Kidney epithelial cell (primary cell): Measurements from ENCODE around the gene CLOCK. TPM values are rescaled to one million over a fixed set of nuclear protein-coding genes. Genes with fewer than 3 reads are reported as not detected.

ENCODE experiments used
- DNase-seq: peaks from one replicate; pipeline ENCODE4 v3.0.0-alpha.2; 2010; ENCODE audit warnings: low read depth
- H3K27me3 ChIP-seq: 2 replicates; pipeline ENCODE4 v1.6.0; 2011; ENCODE audit warnings: low read length; ENCODE audit not compliant: control insufficient read depth, insufficient read depth
- H3K36me3 ChIP-seq: 2 replicates; pipeline ENCODE4 v1.5.1; 2011; ENCODE audit warnings: low read length; ENCODE audit not compliant: control insufficient read depth, insufficient read depth
- H3K4me3 ChIP-seq: 2 replicates; pipeline ENCODE4 v1.5.1; 2011; ENCODE audit warnings: low read depth, mild to moderate bottlenecking, control low read depth, low read length
- total RNA-seq: library from RNA; depleted of rRNA; stranded (reverse); fragments of >200 nt; gene quantifications from 2 replicates; pipeline ENCODE4 v1.2.3, GENCODE V29; 2015
- TF ChIP-seq, protein P1 (sequence below): IDR thresholded peaks from 2 replicates; pipeline ENCODE4 v1.5.1; 2011; ENCODE audit warnings: mild to moderate bottlenecking, moderate library complexity, low read length, control low read depth, inconsistent platforms; ENCODE audit not compliant: insufficient read depth, poor library complexity, severe bottlenecking

CLOCK gene
- total RNA-seq, 1 donor from 2014 or later, result 14.4 TPM

DNA sequence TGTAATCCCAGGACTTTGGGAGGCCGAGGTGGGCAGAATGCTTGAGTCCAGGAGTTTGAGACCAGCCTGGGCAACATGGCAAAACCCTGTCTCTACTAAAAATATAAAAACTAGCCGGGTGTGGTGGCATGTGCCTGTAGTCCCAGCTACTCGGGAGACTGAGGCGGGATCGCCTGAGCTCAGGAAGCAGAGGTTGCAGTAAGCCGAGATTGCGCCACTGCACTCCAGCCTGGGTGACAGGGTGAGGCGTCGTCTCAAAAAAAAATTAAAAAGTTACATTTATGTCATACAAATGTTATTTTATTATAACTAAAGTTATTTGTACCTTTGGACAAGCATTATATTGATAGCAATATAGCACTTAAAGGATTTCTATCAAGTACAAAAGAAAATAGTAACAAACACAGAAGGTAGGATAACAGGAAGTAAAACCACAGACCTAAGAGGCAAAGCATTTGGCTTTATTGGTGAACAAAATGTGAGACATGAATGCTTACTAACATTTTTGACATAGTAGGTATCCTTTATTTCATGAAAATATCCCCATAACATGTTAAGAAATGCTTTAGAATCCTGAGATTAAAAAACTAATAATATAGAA lies 99.5 kb downstream of the CLOCK start:
- Histone ChIP-seq H3K4me3 (no peak overlapping the region), H3K36me3 (no peaks in the 10 kb centered on the region), H3K27me3 (no peaks in the 10 kb centered on the region)
- DNase-seq, result no peak
- TF ChIP-seq, protein P1, sequence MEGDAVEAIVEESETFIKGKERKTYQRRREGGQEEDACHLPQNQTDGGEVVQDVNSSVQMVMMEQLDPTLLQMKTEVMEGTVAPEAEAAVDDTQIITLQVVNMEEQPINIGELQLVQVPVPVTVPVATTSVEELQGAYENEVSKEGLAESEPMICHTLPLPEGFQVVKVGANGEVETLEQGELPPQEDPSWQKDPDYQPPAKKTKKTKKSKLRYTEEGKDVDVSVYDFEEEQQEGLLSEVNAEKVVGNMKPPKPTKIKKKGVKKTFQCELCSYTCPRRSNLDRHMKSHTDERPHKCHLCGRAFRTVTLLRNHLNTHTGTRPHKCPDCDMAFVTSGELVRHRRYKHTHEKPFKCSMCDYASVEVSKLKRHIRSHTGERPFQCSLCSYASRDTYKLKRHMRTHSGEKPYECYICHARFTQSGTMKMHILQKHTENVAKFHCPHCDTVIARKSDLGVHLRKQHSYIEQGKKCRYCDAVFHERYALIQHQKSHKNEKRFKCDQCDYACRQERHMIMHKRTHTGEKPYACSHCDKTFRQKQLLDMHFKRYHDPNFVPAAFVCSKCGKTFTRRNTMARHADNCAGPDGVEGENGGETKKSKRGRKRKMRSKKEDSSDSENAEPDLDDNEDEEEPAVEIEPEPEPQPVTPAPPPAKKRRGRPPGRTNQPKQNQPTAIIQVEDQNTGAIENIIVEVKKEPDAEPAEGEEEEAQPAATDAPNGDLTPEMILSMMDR, result no peak

DNA sequence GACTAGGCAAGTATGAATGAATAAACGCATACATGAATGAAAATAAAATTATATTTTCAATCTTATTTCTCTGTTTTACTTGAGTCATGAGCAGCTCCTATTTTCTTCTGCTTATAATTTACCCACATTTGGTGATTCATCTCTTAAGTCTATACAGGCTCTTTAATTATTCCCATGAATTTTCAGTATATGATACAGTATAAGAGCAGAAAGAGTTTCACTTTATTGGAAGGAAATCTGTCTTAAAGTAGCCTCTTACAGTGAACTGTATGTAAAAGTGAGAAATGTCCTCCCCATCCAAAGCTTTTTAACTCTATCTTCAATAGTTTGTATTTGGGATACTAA lies 100.2 kb downstream of the CLOCK start:
- Histone ChIP-seq H3K27me3 (no peaks in the 10 kb centered on the region), H3K4me3 (no peak overlapping the region), H3K36me3 (no peaks in the 10 kb centered on the region)
- TF ChIP-seq, protein P1, result no peak
- DNase-seq, result no peak

DNA sequence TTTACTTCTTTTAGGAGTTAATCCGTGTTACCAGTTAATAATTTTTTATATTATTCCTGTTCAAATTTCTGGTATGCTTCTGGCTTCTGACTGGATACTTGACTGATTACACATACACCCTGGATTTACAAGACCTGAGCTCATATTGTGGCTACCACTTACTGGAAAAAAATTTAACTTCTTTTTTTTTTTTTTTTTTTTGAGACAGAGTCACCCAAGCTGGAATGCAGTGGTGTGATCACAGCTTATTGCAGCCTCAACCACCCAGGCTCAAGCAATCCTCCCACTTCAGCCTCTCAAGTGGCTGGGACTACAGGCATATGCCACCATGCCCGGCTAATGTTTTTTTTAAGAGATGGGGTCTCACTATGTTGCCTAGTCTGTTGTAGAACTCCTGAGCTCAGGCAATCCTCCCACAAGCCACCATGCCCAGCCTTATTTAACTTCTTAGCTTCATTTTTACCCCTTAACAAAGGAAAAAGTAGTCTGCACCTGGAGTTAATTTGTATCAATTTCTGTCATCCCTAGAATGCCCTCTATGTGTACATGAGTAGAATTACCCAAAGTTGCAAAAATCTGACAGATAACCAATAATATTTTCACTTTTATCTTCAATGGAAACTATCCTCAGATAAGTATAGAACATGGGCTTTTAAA lies 100.7 kb downstream of the CLOCK start:
- DNase-seq, result peak; percentile 35
- TF ChIP-seq, protein P1, result no peak
- H3K36me3 ChIP-seq, result no peaks in the 10 kb centered on the region
- H3K4me3 ChIP-seq, result no peak overlapping the region
- no peaks in the 10 kb centered on the region for H3K27me3 ChIP-seq

DNA sequence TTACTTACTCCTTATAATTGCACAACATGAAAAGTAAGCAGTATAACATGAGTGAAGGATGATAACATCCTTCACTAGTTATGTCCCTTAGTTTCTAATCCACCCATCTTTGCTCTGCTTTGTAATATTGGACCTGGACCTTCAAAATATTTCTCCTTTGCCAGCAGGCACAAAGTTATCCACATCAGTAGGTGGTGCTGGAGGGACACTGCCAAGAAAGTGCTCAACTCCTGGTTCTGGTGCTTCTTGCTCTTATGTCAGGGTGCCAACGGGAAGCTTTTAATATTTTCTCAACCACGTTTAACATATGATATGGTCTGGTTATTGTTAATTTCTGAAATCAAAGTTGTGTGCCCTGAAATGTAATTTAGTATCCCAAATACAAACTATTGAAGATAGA lies 101.9 kb downstream of the CLOCK start:
- TF ChIP-seq, protein P1, result peak; percentile 34
- no peaks in the 10 kb centered on the region for H3K27me3 ChIP-seq
- H3K4me3 ChIP-seq, result no peak overlapping the region
- DNase-seq, result no peak
- H3K36me3 ChIP-seq, result no peaks in the 10 kb centered on the region

GRCh38 chr4:55442541-55442940 lies 104.2 kb downstream of the CLOCK start:
- Histone ChIP-seq H3K36me3 (no peaks in the 10 kb centered on the region), H3K4me3 (no peak overlapping the region), H3K27me3 (no peaks in the 10 kb centered on the region)
- no peak for DNase-seq
- TF ChIP-seq, protein P1, result no peak

DNA sequence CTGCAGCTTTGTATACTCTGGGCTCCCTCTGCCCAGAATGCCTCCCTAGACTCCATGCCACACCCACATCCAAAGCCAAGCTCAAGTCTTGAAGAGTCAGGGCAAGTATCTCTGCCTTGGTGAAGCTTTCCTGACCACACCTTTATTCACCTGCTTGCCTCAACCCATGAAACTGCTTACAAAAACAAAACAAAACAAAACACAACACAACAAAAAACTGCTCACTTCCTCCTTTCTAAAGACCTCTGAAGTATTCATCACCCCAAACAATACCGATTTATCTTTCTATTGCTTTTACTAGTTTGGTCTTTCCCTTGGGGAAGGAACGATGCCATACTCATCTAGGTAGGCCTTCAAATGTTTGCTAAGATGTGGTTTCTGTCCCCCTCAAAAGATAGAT lies 105.9 kb downstream of the CLOCK start:
- Histone ChIP-seq H3K4me3 (no peak overlapping the region), H3K27me3 (no peaks in the 10 kb centered on the region), H3K36me3 (no peaks in the 10 kb centered on the region)
- no peak for DNase-seq
- TF ChIP-seq, protein P1, result no peak
